Spleen (tissue), 7 donors: Measurements from ENCODE around the gene HOXA6.

Experiments
- POLR2A ChIP-seq, 3 donors: fragments of 450-650 bp; IDR thresholded peaks; one replicate each; pipeline ENCODE4 v1.5.1; 2017; ENCODE audit warnings: antibody characterized with exemption in 3 of 3, mild to moderate bottlenecking in 1 of 3
- POLR2AphosphoS5 ChIP-seq, 3 donors: sonication (generic); formaldehyde crosslinking; IDR thresholded peaks; one replicate each; pipeline ENCODE4 v1.5.1; 2017; ENCODE audit warnings: antibody characterized with exemption in 3 of 3
- TF ChIP-seq, protein P1 (sequence below), 11 experiments: fragments of 200-600 bp in 7 of 11; fragments of 450-650 bp in 4 of 11; sonication (generic) in 4 of 11; IDR thresholded peaks in 8 of 11; conservative IDR thresholded peaks in 3 of 11; 1 replicate in 7 of 11; 2 replicates in 4 of 11; pipeline versions ENCODE4 v1.4.0 to v1.8.0; 2016 to 2021; ENCODE audit warnings: antibody characterized with exemption in 11 of 11, inconsistent platforms in 4 of 11, mild to moderate bottlenecking in 1 of 11
- donor health status: DM: no; HTN: no; CAD: no; lungs with moderate emphysema.
- donor health status: DM: no; HTN: no; CAD: no.
- donor health status: DM: no; HTN: no; CAD: no.

- TF ChIP-seq, protein P1, sequence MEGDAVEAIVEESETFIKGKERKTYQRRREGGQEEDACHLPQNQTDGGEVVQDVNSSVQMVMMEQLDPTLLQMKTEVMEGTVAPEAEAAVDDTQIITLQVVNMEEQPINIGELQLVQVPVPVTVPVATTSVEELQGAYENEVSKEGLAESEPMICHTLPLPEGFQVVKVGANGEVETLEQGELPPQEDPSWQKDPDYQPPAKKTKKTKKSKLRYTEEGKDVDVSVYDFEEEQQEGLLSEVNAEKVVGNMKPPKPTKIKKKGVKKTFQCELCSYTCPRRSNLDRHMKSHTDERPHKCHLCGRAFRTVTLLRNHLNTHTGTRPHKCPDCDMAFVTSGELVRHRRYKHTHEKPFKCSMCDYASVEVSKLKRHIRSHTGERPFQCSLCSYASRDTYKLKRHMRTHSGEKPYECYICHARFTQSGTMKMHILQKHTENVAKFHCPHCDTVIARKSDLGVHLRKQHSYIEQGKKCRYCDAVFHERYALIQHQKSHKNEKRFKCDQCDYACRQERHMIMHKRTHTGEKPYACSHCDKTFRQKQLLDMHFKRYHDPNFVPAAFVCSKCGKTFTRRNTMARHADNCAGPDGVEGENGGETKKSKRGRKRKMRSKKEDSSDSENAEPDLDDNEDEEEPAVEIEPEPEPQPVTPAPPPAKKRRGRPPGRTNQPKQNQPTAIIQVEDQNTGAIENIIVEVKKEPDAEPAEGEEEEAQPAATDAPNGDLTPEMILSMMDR (IDR thresholded peaks at IDR 0.05 in 8 of 11, conservative IDR thresholded peaks at IDR 0.05 in 3 of 11) = peak in 6 of 11 experiments; percentile 1 to 73 (median 22)
- TF ChIP-seq POLR2A (IDR thresholded peaks at IDR 0.05) (no peak), POLR2AphosphoS5 (IDR thresholded peaks at IDR 0.05) (no peak)
These were observed 13.7 kb upstream of the HOXA6 start for GRCh38 chr7:27161214-27161720.
